Spleen (tissue), 7 donors: ENCODE results near the gene RHOB.

Experiments
- POLR2A ChIP-seq, 3 donors: fragments of 450-650 bp; IDR thresholded peaks; one replicate each; pipeline ENCODE4 v1.5.1; 2017; ENCODE audit warnings: antibody characterized with exemption in 3 of 3, mild to moderate bottlenecking in 1 of 3
- POLR2AphosphoS5 ChIP-seq, 3 donors: sonication (generic); formaldehyde crosslinking; IDR thresholded peaks; one replicate each; pipeline ENCODE4 v1.5.1; 2017; ENCODE audit warnings: antibody characterized with exemption in 3 of 3
- TF ChIP-seq, protein P1 (sequence below), 11 experiments: fragments of 200-600 bp in 7 of 11; fragments of 450-650 bp in 4 of 11; sonication (generic) in 4 of 11; IDR thresholded peaks in 8 of 11; conservative IDR thresholded peaks in 3 of 11; 1 replicate in 7 of 11; 2 replicates in 4 of 11; pipeline versions ENCODE4 v1.4.0 to v1.8.0; 2016 to 2021; ENCODE audit warnings: antibody characterized with exemption in 11 of 11, inconsistent platforms in 4 of 11, mild to moderate bottlenecking in 1 of 11
- donor health status: DM: no; HTN: no; CAD: no; lungs with moderate emphysema.
- donor health status: DM: no; HTN: no; CAD: no.
- donor health status: DM: no; HTN: no; CAD: no.

DNA sequence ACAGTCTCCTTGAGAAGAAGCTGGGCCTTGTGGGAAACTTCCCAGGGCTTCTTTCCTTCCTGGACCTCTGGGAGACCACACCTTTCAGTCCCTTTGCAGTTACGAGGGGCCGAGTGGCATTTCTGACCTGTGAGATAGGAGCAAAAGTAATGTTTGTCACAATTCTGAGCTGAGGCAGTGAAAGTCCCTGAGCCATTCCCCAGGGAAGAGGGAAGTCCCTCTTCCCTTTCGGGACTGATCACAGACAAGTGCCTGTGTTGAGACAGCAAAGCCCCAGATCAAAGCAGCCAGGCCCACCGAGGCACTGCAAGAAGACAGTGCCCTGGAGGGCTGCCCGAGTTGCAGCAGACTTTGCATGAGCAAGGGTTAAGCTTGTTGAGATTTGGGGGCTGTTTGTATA lies 41.9 kb downstream of the RHOB start:
- TF ChIP-seq, protein P1, sequence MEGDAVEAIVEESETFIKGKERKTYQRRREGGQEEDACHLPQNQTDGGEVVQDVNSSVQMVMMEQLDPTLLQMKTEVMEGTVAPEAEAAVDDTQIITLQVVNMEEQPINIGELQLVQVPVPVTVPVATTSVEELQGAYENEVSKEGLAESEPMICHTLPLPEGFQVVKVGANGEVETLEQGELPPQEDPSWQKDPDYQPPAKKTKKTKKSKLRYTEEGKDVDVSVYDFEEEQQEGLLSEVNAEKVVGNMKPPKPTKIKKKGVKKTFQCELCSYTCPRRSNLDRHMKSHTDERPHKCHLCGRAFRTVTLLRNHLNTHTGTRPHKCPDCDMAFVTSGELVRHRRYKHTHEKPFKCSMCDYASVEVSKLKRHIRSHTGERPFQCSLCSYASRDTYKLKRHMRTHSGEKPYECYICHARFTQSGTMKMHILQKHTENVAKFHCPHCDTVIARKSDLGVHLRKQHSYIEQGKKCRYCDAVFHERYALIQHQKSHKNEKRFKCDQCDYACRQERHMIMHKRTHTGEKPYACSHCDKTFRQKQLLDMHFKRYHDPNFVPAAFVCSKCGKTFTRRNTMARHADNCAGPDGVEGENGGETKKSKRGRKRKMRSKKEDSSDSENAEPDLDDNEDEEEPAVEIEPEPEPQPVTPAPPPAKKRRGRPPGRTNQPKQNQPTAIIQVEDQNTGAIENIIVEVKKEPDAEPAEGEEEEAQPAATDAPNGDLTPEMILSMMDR (IDR thresholded peaks at IDR 0.05 in 8 of 11, conservative IDR thresholded peaks at IDR 0.05 in 3 of 11), result no peak
- TF ChIP-seq POLR2A (IDR thresholded peaks at IDR 0.05) (no peak), POLR2AphosphoS5 (IDR thresholded peaks at IDR 0.05) (no peak)
